ENCODE results near the gene AMN1. TPM values are rescaled to one million over a fixed set of nuclear protein-coding genes. Genes with fewer than 3 reads are reported as not detected.
"Not testable (repeated sequence)": the region's sequence is repeated elsewhere in the genome, so short reads cannot be mapped to it uniquely, and the experiment has no call there.

Gene AMN1
- total RNA-seq, 6 donors from 2014 or later: 2.1 to 15.9 (median 5.7) TPM

DNA sequence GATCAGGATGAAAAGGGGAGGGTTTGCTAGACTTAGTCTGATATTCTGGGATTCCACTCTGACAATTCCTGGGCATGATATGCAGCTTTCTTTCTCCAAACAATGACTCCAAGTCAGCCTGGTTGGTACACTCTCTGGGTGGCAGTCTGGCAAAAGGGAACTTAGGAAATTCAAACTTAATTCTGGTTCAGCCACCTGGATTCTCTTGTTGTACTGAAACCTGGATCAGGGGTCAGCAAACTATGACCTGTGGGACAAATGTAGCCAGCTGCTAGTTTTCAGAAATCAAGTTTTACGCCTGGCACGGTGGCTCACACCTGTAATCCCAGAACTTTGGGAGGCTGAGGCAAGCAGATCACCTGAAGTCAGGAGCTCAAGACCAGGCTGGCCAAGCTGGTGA lies 6.2 kb downstream of the AMN1 start:
- TF ChIP-seq, protein P1, sequence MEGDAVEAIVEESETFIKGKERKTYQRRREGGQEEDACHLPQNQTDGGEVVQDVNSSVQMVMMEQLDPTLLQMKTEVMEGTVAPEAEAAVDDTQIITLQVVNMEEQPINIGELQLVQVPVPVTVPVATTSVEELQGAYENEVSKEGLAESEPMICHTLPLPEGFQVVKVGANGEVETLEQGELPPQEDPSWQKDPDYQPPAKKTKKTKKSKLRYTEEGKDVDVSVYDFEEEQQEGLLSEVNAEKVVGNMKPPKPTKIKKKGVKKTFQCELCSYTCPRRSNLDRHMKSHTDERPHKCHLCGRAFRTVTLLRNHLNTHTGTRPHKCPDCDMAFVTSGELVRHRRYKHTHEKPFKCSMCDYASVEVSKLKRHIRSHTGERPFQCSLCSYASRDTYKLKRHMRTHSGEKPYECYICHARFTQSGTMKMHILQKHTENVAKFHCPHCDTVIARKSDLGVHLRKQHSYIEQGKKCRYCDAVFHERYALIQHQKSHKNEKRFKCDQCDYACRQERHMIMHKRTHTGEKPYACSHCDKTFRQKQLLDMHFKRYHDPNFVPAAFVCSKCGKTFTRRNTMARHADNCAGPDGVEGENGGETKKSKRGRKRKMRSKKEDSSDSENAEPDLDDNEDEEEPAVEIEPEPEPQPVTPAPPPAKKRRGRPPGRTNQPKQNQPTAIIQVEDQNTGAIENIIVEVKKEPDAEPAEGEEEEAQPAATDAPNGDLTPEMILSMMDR (IDR thresholded peaks at IDR 0.05): no peak
- TF ChIP-seq POLR2AphosphoS5 (IDR thresholded peaks at IDR 0.05) (no peak), EP300 (IDR thresholded peaks at IDR 0.05) (no peak), POLR2A (IDR thresholded peaks at IDR 0.05) (no peak)
- Histone ChIP-seq H3K4me3 (no peak overlapping the region), H3K27ac (no peak overlapping the region), H3K27me3 (no peaks in the 10 kb centered on the region), H3K4me1 (peaks cover under 1 to 6% (median 4%) of the 10 kb centered on the region in 4 donors), H3K36me3 (peaks cover 0 to 6% (median 0%) of the 10 kb centered on the region in 4 donors), H3K9me3 (no peaks in the 10 kb centered on the region)
- no peak for DNase-seq
- WGBS, 2 donors: 86 to 91% methylated on average over 2 of the region's 2 CpGs
- ATAC-seq (ENCODE audit: low FRiP score in 2 of 2): no peak

DNA sequence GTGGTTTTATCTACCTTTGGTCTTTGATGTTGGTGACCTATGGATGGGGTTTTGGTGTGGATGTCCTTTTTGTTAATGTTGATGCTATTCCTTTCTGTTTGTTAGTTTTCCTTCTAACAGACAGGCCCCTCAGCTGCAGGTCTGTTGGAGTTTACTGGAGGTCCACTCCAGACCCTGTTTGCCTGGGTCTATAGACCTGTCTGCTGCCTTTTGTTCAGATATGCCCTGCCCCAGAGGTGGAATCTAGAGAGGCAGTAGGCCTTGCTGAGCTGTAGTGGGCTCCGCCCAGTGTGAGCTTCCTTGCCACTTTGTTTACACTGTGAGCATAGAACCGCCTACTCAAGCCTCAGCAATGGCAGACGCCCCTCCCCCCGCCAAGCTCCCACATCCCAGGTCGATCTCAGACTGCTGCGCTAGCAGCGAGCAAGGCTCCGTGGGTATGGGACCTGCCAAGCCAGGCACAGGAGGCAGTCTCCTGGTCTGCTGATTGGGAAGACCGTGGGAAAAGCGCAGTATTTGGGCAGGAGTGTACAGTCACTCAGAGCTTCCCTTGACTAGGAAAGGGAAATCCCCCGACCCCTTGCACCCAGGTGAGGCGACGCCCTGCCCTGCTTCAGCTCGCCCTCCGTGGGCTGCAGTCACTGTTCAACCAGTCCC lies 10.2 kb downstream of the AMN1 start:
- not testable (repeated sequence) for H3K27ac ChIP-seq; H3K36me3 ChIP-seq; H3K4me3 ChIP-seq; ATAC-seq (ENCODE audit: low FRiP score in 2 of 2); H3K27me3 ChIP-seq; H3K4me1 ChIP-seq; H3K9me3 ChIP-seq
- 94 to 97% methylated on average over 13 to 15 of the region's 15 CpGs for WGBS, 2 donors
- peak in 1 of 2 donors; percentile 20 for DNase-seq

DNA sequence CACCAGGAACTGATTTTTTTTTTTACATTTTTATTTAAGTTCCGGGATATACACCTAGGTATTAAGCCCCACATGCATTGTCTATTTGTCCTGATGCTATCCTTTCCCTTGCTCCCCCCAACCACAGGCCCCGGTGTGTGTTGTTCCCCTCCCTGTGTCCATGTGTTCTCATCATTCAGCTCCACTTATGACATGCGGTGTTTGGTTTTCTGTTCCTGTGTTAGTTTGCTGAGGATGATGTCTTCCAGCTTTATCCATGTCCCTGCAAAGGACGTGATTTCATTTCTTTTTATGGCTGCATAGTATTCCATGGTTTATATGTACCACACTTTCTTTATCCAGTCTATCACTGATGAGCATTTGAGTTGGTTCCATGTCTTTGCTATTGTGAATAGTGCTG lies 11.8 kb downstream of the AMN1 start:
- not testable (repeated sequence) for H3K4me3 ChIP-seq; H3K27ac ChIP-seq; DNase-seq; ATAC-seq (ENCODE audit: low FRiP score in 2 of 2); H3K36me3 ChIP-seq; H3K9me3 ChIP-seq; H3K4me1 ChIP-seq; H3K27me3 ChIP-seq
- WGBS, 2 donors: 74 to 91% methylated on average over 4 of the region's 4 CpGs

DNA sequence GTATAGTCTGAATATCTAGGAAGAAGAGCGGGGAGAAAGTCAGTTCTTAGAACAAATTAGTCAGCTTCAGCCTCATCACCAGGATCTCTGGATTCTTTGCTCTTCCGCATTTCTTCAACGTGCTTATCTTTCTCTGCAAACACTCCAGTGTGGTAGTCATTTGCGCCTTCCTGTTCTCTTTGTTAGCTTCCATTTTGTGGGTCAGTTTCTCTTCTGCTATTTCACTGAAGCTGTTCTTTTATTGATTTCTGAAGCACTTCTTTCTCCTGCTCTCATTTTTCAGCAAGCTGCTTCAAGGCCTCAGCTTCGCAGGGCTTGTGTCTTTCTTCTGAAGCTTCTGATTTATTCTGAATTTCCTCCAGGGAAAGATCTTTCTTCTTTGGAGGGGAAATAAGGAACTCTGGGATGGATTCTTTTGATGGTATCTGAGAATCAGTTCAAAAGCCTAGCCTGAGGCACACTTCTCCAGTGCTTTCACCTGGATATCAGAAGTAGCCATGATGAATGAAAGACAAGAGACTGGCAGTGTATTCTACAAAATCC lies 13.5 kb downstream of the AMN1 start:
- DNase-seq (no peak), ATAC-seq (ENCODE audit: low FRiP score in 2 of 2) (peak; percentile 79 to 83)
- H3K4me1 ChIP-seq: peaks cover 0 to 8% (median 2%) of the 10 kb centered on the region in 4 donors
- TF ChIP-seq EP300 (IDR thresholded peaks at IDR 0.05) (peak in 1 of 4 donors; percentile 9), POLR2AphosphoS5 (IDR thresholded peaks at IDR 0.05) (no peak)
- peaks cover 0 to 6% (median 0%) of the 10 kb centered on the region in 4 donors for H3K36me3 ChIP-seq
- no peaks in the 10 kb centered on the region for H3K9me3 ChIP-seq
- no peaks in the 10 kb centered on the region for H3K27me3 ChIP-seq
- WGBS, 2 donors: 50 to 58% methylated on average over 5 of the region's 5 CpGs
- H3K4me3 ChIP-seq: no peak overlapping the region
- peak overlapping the region; percentile 22 to 83 (median 59) for H3K27ac ChIP-seq

DNA sequence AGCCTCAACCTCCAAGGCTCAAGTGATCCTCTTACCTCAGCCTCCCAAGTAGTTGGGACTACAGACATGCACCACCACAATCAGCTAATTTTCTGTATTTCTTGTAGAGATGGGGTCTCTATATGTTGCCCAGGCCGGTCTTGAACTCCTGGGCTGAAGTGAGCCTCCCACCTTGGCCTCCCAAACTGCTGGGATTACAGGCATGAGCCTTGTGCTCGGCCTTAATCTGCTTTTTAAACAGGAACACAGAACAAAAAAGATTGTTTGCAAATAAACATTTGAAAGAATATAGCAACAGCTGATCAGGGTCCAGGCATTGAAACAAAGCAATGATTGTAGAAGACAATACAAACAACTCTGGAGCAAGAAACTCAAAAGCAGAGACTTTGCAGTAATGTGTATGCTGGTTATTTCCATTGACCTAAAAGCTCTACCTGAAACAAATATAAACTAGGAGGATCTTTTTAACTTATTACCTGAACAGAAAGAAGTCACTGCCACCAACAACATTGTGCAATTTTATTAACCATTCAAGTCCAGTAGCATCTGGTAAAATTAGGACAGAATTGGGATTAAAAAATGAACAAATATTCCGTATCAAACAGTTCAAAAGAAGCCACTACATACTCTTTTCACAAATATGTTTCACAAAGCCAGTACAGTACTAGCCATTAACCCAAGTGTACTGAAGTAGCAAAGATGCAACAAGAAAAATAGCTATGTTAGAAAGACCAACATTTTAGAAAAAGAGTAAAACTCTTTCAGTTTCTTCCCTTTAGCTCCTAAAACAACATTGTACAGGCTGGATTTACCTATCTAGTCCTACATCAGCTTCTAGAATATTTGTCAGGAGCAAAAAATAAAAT lies 14.2 kb downstream of the AMN1 start:
- no peak for ATAC-seq (ENCODE audit: low FRiP score in 2 of 2)
- peak overlapping the region; percentile 22 to 83 (median 59) for H3K27ac ChIP-seq
- no peak for TF ChIP-seq POLR2AphosphoS5 (IDR thresholded peaks at IDR 0.05)
- TF ChIP-seq, protein P1 (IDR thresholded peaks at IDR 0.05): no peak
- TF ChIP-seq EP300 (IDR thresholded peaks at IDR 0.05): no peak
- TF ChIP-seq POLR2A (IDR thresholded peaks at IDR 0.05): no peak

DNA sequence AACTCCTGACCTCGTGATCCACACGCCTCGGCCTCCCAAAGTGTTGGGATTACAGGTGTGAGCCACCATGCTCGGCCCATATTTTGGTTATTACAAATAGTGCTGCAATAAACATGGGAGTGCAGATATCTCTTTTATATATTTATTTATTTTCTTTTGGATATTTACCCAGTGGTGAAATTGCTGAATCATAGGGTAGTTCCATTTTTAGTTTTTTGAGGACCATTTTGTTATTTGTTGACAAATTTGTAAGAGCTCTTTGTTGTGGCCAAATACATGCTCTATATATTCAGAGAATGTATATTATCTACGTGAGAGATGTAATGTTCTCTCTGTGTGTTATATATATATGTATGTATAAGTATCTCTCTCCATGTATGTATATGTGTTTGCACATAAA lies 15.9 kb downstream of the AMN1 start:
- Histone ChIP-seq H3K4me3 (no peak overlapping the region), H3K36me3 (peaks cover 0 to 8% (median 0%) of the 10 kb centered on the region in 4 donors), H3K27me3 (no peaks in the 10 kb centered on the region), H3K4me1 (peaks cover 0 to 8% (median 2%) of the 10 kb centered on the region in 4 donors), H3K27ac (no peak overlapping the region), H3K9me3 (peaks cover 0 to 14% (median 3%) of the 10 kb centered on the region in 4 donors)
- 96 to 99% methylated on average over 5 of the region's 5 CpGs for WGBS, 2 donors
- TF ChIP-seq, protein P1 (IDR thresholded peaks at IDR 0.05): no peak
- TF ChIP-seq EP300 (IDR thresholded peaks at IDR 0.05) (no peak), POLR2AphosphoS5 (IDR thresholded peaks at IDR 0.05) (no peak), POLR2A (IDR thresholded peaks at IDR 0.05) (no peak)
- ATAC-seq (ENCODE audit: low FRiP score in 2 of 2) (no peak), DNase-seq (no peak)

More for the DNA sequence above, 14.2 kb downstream of the AMN1 start:
- WGBS, 2 donors: 92 to 96% methylated on average over 3 of the region's 3 CpGs
- H3K9me3 ChIP-seq: no peaks in the 10 kb centered on the region
- no peak overlapping the region for H3K4me3 ChIP-seq
- H3K27me3 ChIP-seq: no peaks in the 10 kb centered on the region
- DNase-seq: no peak
- H3K36me3 ChIP-seq: peaks cover 0 to 6% (median 0%) of the 10 kb centered on the region in 4 donors
- peaks cover 0 to 8% (median 2%) of the 10 kb centered on the region in 4 donors for H3K4me1 ChIP-seq

All from upper lobe of left lung (tissue), 6 donors.